Heart left ventricle (tissue), 13 donors: ENCODE results near the gene SUPT4H1.

ENCODE experiments used
- POLR2A ChIP-seq, 2 donors: fragments of 450-650 bp; IDR thresholded peaks; one replicate each; pipeline ENCODE4 v1.6.1; 2017; ENCODE audit warnings: antibody characterized with exemption in 2 of 2, mild to moderate bottlenecking in 2 of 2, moderate library complexity in 2 of 2
- TF ChIP-seq, protein P1 (sequence below), 12 donors: fragments of 200-600 bp; sonication (generic) in 4 of 12; IDR thresholded peaks; one replicate each; pipeline versions ENCODE4 v1.5.0 to v1.8.0; 2018 to 2022; ENCODE audit warnings: antibody characterized with exemption in 12 of 12, mild to moderate bottlenecking in 5 of 12
- donor health status: ischemic (EF 13 %, LVEDD 7.1; RV severe dilation, severe dysfunction).
- donor health status: DM: no; HTN: yes; CAD: no.
- donor health status: DM: no; HTN: no; CAD: no.
- donor health status: ischemic (EF 25% LVEDD 6.9; RV normal size, moderate dysfunction).
- donor health status: ischemic (EF 25% LVEDD 5.7; RV mildly dilated, moderate dysfunction).
- donor health status: ischemic (EF 35%, LVEDD 5.7; RV mildly dilated, moderate dysfunction).
- donor health status: nonischemic (EF 11% LVEDD 7.7; RV severe dilation, severe dysfunction).
- donor health status: DM: yes; HTN: yes; CAD: no.
- donor health status: PGD.
- donor health status: ischemic (EF 29% LVEDD 5.4; RV normal size, mild dysfunction).
- donor health status: nonischemic (EF 23%, LVEDD 6.1; RV moderate dilation, normal function).

DNA sequence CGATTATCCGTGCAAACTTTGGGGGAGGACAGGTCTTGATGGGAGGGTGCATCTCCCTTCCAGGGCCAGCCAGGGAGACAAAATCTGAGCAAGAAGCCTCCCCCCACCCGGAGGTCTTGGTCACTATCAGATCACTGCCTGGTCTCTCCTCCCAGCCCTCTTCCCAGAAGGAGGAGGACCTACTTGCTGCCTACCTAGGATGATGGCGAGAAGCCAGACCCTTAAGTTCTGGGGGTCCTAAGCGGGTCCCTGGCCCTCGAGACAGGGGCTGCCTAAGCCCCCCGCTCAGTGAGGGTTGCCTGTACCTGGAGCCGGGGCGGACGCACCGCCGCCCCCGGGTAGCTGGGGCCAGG, 28.0 kb downstream of the SUPT4H1 start:
- TF ChIP-seq POLR2A (IDR thresholded peaks at IDR 0.05) = no peak
- TF ChIP-seq, protein P1, sequence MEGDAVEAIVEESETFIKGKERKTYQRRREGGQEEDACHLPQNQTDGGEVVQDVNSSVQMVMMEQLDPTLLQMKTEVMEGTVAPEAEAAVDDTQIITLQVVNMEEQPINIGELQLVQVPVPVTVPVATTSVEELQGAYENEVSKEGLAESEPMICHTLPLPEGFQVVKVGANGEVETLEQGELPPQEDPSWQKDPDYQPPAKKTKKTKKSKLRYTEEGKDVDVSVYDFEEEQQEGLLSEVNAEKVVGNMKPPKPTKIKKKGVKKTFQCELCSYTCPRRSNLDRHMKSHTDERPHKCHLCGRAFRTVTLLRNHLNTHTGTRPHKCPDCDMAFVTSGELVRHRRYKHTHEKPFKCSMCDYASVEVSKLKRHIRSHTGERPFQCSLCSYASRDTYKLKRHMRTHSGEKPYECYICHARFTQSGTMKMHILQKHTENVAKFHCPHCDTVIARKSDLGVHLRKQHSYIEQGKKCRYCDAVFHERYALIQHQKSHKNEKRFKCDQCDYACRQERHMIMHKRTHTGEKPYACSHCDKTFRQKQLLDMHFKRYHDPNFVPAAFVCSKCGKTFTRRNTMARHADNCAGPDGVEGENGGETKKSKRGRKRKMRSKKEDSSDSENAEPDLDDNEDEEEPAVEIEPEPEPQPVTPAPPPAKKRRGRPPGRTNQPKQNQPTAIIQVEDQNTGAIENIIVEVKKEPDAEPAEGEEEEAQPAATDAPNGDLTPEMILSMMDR (IDR thresholded peaks at IDR 0.05) = no peak
